ENCODE data around the gene SLC24A3. TPM values are rescaled to one million over a fixed set of nuclear protein-coding genes. Genes with fewer than 3 reads are reported as not detected.

Gene SLC24A3
- total RNA-seq, 1 experiment from 2014 or later, result 0.34 TPM

DNA sequence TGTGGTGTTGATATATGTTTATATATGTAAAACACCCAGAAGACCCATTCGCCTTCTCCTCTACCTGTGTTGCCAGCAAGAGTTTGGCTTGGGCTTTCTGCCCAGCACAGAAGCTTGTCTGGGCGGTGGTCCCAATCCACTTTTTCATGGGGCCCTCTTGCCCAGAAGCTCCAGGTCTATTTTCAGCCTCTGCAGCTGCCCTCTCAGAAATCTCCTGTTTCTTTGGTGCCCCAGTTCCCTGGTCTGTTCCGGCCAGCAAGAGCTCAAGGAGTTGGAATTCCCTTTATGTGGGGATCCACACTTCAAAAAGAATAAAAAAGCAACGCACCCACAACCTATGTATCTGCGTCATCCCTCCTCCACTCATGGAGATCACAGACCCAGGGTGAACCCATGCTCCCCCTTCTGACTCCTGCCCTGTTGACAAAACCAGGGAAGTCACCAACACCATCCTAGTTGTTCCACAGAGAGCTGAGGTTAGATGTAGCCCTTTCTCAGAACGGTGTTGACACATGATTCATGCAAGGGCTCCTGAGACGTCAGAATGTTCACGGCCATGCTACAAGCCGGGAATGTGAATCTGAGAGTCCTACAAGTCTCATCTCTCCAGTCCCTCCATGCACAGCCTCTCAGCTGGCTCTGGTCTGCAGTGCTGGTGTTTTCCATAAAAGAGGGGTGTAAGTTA is 388.8 kb downstream of the SLC24A3 start:
- H3K9me3 ChIP-seq (replicated peaks), result no peaks in the 10 kb centered on the region
- H3K27me3 ChIP-seq, result no peaks in the 10 kb centered on the region
- no peak overlapping the region for H3K4me3 ChIP-seq
- peaks cover 38% of the 10 kb centered on the region for H3K4me1 ChIP-seq
- no peaks in the 10 kb centered on the region for H3K36me3 ChIP-seq
- no peak for DNase-seq
- H3K27ac ChIP-seq, result no peak overlapping the region

DNA sequence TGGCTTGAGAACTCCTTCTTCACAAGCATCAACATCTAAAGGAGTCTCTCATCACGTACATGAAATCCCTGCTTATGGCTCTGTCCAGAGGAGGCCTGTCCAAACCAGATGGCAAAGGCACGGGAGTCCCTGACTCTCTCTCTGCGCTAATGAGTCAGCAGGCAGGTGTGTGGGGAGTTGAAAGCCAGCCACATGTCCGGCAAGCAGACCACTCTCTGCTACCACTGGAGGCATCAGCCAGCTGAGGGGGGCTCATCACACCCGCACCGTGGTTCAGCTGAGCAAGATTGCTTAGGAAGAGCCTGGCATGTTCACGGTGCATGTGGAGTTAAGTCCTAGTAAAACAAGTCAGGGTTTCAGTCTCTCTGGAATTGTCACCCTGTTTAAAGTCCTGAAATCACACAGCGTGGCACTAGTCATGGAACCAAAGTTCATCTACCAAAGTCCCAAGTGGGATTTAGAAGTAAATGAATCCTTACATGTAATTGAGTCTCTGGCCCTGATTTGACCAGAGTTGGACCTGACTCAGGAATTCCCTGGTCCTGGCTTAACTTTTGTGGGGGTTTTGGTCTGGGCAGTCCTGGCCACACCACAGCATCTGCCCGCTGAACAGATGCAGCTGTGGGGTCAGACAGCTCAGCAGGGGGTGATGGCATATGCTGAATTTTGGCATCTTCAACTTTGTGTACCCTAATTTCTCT is 390.4 kb downstream of the SLC24A3 start:
- peak overlapping the region; percentile 1; the same call in 1 of the 2 replicates for H3K4me3 ChIP-seq
- no peaks in the 10 kb centered on the region for H3K36me3 ChIP-seq
- peak overlapping the region; percentile 92 for H3K27ac ChIP-seq
- peaks cover 38% of the 10 kb centered on the region for H3K4me1 ChIP-seq
- DNase-seq, result peak; percentile 84 to 87
- no peaks in the 10 kb centered on the region for H3K9me3 ChIP-seq (replicated peaks)
- no peaks in the 10 kb centered on the region for H3K27me3 ChIP-seq

DNA sequence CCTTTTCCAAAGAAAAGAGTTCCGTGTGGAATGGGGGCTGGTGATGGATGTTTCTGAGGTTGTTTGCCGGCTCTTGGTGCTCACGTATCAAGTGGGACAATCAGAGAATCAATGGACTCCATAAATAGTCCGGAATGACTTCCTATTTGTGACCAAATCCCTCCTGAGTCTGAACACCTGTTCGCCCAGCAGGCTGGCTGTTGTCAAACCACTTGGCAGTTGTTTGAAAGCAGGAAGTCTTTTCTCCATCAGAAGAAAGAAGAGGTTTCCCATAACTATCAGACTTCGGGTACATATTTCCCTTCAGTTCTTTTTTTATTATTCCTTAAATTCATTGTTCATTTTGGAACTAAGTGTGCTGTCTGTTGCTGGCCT is 390.9 kb downstream of the SLC24A3 start:
- H3K27me3 ChIP-seq, result no peaks in the 10 kb centered on the region
- peaks cover 34% of the 10 kb centered on the region for H3K4me1 ChIP-seq
- peak; percentile 77 to 91 for DNase-seq
- peak overlapping the region; percentile 1; the same call in 1 of the 2 replicates for H3K4me3 ChIP-seq
- no peaks in the 10 kb centered on the region; the same call in 1 of the 2 replicates for H3K36me3 ChIP-seq
- H3K27ac ChIP-seq, result peak overlapping the region; percentile 92
- no peaks in the 10 kb centered on the region for H3K9me3 ChIP-seq (replicated peaks)

DNA sequence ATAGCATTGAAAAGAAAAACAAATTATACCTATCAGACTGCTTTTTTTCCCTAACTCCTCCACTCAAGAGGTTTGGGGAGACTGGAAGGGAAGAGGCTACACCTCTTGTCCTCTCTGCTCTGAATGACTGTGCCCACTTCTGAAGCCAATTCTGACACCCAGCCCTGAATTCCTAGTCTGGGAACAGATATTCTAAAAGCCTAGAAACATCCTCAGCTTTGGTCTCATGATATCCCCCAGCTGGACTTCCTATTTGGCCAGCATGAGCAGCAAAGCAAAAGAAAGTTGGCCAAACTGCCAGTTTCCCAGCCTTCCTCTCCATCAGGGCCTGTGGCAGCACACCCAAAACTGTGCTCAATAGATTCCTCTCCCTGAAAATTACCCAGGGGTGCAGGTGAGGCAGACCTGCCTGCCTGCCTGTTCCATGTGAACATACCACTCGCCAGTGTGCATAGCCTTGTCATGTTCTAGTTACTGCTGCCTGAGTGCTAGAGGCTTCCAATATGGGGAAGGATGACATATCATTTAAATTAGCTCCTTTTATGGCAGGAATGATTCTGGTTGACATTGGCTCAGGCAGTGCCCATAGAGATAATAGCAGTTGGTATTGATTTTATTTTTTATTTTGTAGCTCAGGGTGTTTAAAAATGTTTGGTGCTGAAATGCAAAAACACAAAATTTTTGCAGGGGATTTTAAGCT is 393.5 kb downstream of the SLC24A3 start:
- H3K4me3 ChIP-seq, result no peak overlapping the region
- DNase-seq, result no peak
- no peaks in the 10 kb centered on the region; the same call in 1 of the 2 replicates for H3K36me3 ChIP-seq
- H3K9me3 ChIP-seq (replicated peaks), result no peaks in the 10 kb centered on the region
- peaks cover 49% of the 10 kb centered on the region for H3K4me1 ChIP-seq
- H3K27me3 ChIP-seq, result no peaks in the 10 kb centered on the region
- H3K27ac ChIP-seq, result no peak overlapping the region

DNA sequence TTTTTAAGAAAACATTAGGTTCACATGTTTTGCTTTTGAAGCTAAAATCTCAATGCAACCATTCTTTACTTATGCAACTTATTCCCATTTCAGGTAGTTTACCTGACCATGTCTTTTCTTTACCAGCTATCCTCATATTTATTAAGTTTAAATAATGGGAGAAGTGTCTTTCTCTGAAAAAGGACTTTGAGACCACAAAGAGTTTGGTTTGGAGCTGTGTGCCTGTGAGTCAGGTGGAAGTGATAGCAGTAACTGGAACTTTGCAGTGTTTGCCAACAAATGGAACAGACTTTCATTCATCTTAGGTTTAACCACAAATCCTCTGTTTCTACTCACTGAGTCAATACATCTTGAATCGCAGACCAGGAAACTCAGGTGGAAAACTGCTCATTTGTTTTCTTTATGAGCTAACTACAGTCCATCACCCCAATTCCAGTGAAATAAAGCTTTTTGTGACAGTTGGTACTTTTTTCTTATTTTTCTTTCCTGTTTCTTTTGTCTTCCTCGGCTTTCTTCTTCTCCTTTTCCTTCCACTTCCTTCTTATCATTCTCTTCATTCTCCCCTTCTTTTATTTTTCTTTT is 397.3 kb downstream of the SLC24A3 start:
- no peak overlapping the region for H3K4me3 ChIP-seq
- no peaks in the 10 kb centered on the region; the same call in 1 of the 2 replicates for H3K36me3 ChIP-seq
- peaks cover 20% of the 10 kb centered on the region for H3K4me1 ChIP-seq
- 0 out of 2 replicates have a peak, but pooled peaks cover 3% of the 10 kb centered on the region for H3K9me3 ChIP-seq (replicated peaks)
- no peaks in the 10 kb centered on the region for H3K27me3 ChIP-seq
- DNase-seq, result peak in 1 of 2 experiments; percentile 69
- peak overlapping the region; percentile 1; the same call in 1 of the 2 replicates for H3K27ac ChIP-seq

DNA sequence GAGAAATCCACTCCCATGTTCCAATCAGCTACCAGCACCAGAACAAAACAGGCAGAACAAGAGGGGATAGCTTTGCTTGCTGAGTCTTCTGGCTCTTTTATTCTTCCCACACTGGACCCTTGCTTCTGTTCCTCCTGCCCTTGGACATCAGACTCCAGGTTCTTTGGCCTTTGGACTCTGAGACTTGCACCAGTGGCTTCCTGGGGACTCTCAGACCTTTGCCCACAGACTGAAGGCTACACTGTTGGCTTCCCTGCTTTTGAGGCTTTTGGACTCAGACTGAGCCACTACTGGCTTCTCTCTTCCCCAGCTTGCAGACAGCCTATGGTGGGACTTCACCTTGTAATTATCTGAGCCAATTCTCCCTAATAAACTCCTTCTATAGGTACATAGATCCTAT is 403.2 kb downstream of the SLC24A3 start:
- Histone ChIP-seq H3K27me3 (no peaks in the 10 kb centered on the region), H3K36me3 (no peaks in the 10 kb centered on the region), H3K4me3 (no peak overlapping the region), H3K4me1 (peaks cover 29% of the 10 kb centered on the region), H3K9me3 (replicated peaks) (0 out of 2 replicates have a peak, but pooled peaks cover 3% of the 10 kb centered on the region), H3K27ac (no peak overlapping the region)
- DNase-seq, result no peak

DNA sequence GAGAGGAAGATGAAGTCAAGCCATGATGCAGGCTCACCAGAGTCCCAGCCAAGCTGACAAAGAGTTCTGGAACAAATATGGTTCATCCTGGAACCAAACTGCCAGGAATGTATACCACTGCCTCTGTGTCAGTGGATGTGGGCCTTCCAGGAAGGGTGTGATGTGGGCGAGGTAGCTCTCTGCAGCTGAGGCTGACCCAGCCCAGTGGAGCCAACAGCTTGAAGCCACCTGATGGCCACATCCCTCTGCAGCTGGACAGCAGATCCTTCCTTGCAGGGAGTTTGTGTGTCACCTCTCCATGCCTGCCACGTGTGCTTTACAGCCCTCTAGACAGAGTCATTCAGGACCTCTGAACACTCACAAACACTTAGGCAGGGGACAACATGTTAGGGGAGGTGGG is 403.6 kb downstream of the SLC24A3 start:
- Histone ChIP-seq H3K9me3 (replicated peaks) (0 out of 2 replicates have a peak, but pooled peaks cover 3% of the 10 kb centered on the region), H3K27ac (no peak overlapping the region), H3K27me3 (no peaks in the 10 kb centered on the region), H3K4me3 (no peak overlapping the region), H3K4me1 (peaks cover 32% of the 10 kb centered on the region), H3K36me3 (no peaks in the 10 kb centered on the region)
- no peak for DNase-seq

DNA sequence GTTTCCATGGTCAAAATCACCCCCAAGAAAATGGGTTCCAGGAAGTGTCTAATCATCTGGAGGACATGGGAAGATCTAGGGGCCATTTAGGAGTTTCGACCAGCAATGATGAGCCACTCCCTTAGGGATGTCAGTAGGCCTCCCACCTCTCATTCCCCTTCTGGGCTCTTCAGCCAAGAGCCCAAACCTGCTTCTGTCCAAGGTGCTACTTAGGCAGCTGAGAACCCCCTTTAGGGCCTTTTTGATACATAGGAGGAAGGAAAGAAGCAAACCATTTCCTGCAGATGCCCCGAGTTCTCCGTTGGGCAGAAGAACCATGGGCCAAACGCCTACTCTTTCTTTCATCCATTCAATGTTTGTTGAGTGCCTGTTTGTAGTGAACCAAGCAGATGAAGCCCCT is 404.2 kb downstream of the SLC24A3 start:
- DNase-seq, result peak in 1 of 2 experiments; percentile 27
- H3K4me3 ChIP-seq, result no peak overlapping the region
- no peaks in the 10 kb centered on the region for H3K27me3 ChIP-seq
- no peak overlapping the region for H3K27ac ChIP-seq
- 0 out of 2 replicates have a peak, but pooled peaks cover 3% of the 10 kb centered on the region for H3K9me3 ChIP-seq (replicated peaks)
- H3K4me1 ChIP-seq, result peaks cover 37% of the 10 kb centered on the region
- H3K36me3 ChIP-seq, result no peaks in the 10 kb centered on the region

DNA sequence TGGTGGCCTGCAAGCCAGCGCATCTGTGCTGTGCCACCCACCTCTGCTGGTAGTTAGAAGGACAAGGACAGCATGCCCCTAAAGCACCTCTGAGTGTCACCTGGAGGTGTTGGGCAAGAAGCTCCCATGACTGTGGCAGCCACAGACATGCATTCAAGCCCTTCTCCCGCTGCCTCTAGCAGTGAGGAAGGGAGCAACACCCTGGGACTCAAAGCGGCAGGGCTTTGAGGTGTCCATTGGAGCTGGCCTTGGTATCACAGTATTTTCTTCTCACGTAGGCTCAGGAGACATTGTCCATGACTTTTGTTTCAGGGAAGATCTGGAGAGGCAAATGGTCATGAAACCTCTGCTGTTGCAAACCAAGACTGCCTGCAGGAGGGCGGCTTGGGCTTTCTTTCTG is 404.8 kb downstream of the SLC24A3 start:
- Histone ChIP-seq H3K4me1 (peaks cover 40% of the 10 kb centered on the region), H3K9me3 (replicated peaks) (0 out of 2 replicates have a peak, but pooled peaks cover 1% of the 10 kb centered on the region), H3K4me3 (no peak overlapping the region), H3K36me3 (no peaks in the 10 kb centered on the region), H3K27me3 (no peaks in the 10 kb centered on the region), H3K27ac (no peak overlapping the region)
- no peak for DNase-seq

DNA sequence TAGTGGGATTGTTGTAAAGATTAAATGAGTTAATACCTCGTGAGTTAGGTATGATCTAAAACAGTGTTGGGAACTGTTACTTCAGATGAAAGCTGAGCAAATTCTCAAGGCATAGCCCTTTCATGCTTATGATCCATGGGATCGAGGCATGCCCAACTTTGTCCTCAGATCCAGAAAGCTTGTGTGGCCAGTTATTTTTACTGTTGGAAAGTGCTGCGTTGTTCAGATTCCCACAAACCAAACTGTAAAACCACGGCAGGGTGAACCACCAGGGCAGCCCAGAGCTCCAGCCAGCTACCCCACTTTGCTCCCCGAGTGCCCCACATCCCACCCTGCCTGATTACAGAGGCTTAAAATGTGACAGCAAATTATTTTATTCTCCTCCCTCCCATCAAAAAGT is 406.3 kb downstream of the SLC24A3 start:
- DNase-seq, result no peak
- Histone ChIP-seq H3K27ac (no peak overlapping the region), H3K9me3 (replicated peaks) (peaks cover 2% of the 10 kb centered on the region; the same call in 1 of the 2 replicates), H3K4me1 (peaks cover 40% of the 10 kb centered on the region), H3K36me3 (no peaks in the 10 kb centered on the region), H3K27me3 (no peaks in the 10 kb centered on the region), H3K4me3 (no peak overlapping the region)

DNA sequence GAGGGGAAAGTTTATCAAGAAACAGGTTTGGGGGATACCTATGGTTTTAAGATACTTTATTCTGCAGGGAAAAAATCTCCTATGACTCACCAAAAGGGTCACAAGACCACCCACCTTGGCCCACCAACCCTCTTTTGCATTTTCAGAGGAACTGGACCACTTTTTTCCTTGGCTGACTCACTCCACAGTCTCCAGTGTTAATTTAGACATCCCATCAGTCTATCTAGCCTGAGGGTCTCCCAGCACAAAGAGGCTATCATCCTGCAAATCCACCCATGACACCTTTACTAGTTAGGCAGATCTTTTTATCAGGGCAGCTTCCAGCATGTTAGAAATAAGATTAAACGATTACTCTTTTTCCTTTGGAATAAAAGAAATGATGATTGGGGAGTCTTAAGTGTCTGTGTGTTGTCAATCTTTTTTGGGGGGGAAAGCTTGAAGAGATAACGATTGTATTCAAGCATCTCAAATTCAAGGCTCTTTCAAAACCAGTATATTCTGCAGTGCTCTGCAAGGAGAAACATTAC is 407.5 kb downstream of the SLC24A3 start:
- DNase-seq, result peak in 1 of 2 experiments; percentile 54
- Histone ChIP-seq H3K27me3 (no peaks in the 10 kb centered on the region), H3K4me3 (no peak overlapping the region), H3K36me3 (no peaks in the 10 kb centered on the region), H3K9me3 (replicated peaks) (peaks cover 13% of the 10 kb centered on the region), H3K27ac (peak overlapping the region; percentile 41), H3K4me1 (peaks cover 47% of the 10 kb centered on the region)

DNA sequence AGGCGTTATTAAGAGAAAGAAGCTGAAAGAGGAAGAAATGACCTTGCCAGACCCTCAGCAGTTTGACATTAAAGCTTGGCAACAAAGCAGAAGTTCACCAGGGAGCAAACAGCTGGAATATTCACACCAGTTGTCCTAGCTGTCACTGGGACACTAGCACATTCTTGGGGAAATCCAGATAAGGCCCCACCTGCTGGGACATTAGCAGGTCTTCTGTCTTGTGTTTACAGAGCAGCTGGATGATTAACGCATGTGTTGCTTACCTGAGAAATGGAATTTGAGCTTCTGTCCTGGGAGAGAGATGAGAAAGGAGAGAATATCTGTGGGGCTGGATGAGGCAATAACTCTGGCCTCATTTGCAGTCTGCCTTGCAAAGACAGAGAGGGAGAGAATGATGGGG is 408.0 kb downstream of the SLC24A3 start:
- peaks cover 15% of the 10 kb centered on the region for H3K9me3 ChIP-seq (replicated peaks)

DNA sequence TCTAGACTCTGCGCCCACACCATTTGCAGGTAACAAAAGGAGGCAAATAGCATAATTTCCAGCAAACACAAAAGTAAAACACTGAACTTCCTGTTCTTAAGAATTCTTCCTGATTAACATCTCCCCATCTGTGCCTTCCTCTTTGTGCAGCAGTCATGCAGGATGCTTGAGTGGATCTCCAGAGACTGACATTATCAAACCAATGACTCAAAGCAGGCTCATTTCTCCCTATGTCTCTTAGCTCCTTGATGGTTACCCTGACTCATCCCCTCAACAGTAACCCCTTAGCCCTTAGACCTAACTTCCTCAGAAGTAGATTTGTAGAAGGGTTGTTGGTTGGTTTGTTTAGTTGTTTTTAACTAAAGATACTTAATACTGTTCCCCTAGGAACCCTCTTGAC is 408.6 kb downstream of the SLC24A3 start:
- peaks cover 15% of the 10 kb centered on the region for H3K9me3 ChIP-seq (replicated peaks)
- no peaks in the 10 kb centered on the region for H3K27me3 ChIP-seq
- H3K27ac ChIP-seq, result peak overlapping the region; percentile 41
- peak in 1 of 2 experiments; percentile 41 for DNase-seq
- peaks cover 57% of the 10 kb centered on the region for H3K4me1 ChIP-seq
- H3K4me3 ChIP-seq, result no peak overlapping the region
- no peaks in the 10 kb centered on the region for H3K36me3 ChIP-seq

More for the DNA sequence above, 408.0 kb downstream of the SLC24A3 start:
- no peaks in the 10 kb centered on the region for H3K36me3 ChIP-seq
- H3K4me3 ChIP-seq, result no peak overlapping the region
- H3K27me3 ChIP-seq, result no peaks in the 10 kb centered on the region
- peaks cover 51% of the 10 kb centered on the region for H3K4me1 ChIP-seq
- H3K27ac ChIP-seq, result peak overlapping the region; percentile 41
- DNase-seq, result peak; percentile 64 to 88

DNA sequence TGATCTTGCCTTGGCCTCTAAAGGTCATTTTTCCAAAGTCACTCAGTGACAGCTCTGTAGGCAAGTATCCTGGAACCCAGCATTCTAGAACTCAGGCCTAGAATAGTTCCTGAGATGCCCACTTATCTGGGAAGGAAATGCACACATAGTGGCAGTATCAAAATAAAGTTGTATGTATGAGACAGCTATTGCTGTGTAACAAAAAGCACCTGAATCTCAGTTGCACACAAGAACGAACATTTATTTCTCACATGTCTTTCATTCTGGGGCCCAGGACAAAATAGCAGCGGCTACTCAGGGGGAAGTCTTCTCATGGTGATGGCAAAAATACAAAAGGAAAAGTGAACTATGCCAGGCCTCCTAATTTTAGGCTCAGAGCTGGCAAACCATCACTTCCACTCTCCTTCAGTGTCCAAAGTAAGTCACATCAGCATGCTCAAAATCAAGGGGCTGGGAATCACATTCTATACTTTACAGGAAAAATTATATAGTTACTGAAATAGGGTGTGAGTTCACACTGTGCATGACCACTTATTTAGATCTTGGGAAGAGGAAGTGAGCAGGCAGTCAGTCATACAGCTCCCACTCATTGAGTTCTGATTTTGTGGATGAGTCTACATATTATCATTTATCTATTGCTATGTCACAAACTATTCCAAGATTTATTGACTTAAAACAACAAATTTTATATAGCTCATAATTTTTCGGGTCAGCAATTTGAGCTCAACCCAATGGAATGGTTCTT is 412.0 kb downstream of the SLC24A3 start:
- no peak for DNase-seq
- Histone ChIP-seq H3K9me3 (replicated peaks) (peaks cover 15% of the 10 kb centered on the region), H3K36me3 (no peaks in the 10 kb centered on the region), H3K27ac (peak overlapping the region; percentile 89), H3K4me1 (peaks cover 54% of the 10 kb centered on the region), H3K4me3 (no peak overlapping the region), H3K27me3 (no peaks in the 10 kb centered on the region)

Measured in SJCRH30 (cell line).